GM12878 (cell line): ENCODE measurements around the gene OXER1. TPM values are rescaled to one million over a fixed set of nuclear protein-coding genes. Genes with fewer than 3 reads are reported as not detected.

Experiments
- ATAC-seq: fragments of 200-7000 bp; cut with Tn5 transposase; 3 replicates; pipeline ENCODE4 v1.9.1; 2020; ENCODE audit warnings: mild to moderate bottlenecking, moderate library complexity
- BruUV-seq: library from RNA; stranded (reverse); fragments of 400-500 nt; replicated peaks from 2 replicates; lab custom pipeline; 2021; lab: Mats Ljungman, UMichigan
- CTCF ChIA-PET: fragments of 300-600 bp; sonication (Branson Sonifier 250); formaldehyde crosslinking; extraction: SDS; loops from one replicate; lab custom pipeline; 2021; ENCODE audit warnings: inconsistent platforms; lab: Yijun Ruan, JAX
- POLR2A ChIA-PET: fragments of 350-600 bp; formaldehyde crosslinking; extraction: SDS; loops from one replicate; lab custom pipeline; 2021; ENCODE audit warnings: inconsistent platforms; lab: Charles Lee
- RAD21 ChIA-PET: fragments of 300-600 bp; sonication (Branson Sonifier 250); formaldehyde crosslinking; loops from one replicate; lab custom pipeline; 2023; ENCODE audit warnings: antibody characterized with exemption; ENCODE audit not compliant: unreplicated experiment; lab: Charles Lee
- SMC1A ChIA-PET: fragments of 300-600 bp; sonication (Branson Sonifier 250); formaldehyde crosslinking; loops from one replicate; lab custom pipeline; 2023; ENCODE audit not compliant: unreplicated experiment, uncharacterized antibody; lab: Charles Lee
- DNase-seq: peaks from one replicate; pipeline ENCODE4 v3.0.0-alpha.2; 2011; ENCODE audit warnings: low read depth, low spot score
- FAIRE-seq: peaks from 3 replicates; lab custom pipeline; 2011; peaks lifted over from hg19 to GRCh38; lab: Jason Lieb, UNC
- H2AFZ ChIP-seq: 2 replicates; pipeline ENCODE4 v1.6.0; 2011; ENCODE audit warnings: low read depth, low read length, control low read depth; ENCODE audit not compliant: control insufficient read depth
- H3K27ac ChIP-seq: 2 replicates; pipeline ENCODE4 v1.5.1; 2011; ENCODE audit warnings: control low read depth; ENCODE audit not compliant: control insufficient read depth, insufficient read depth
- H3K27me3 ChIP-seq, 2 experiments: replicated peaks in 1 of 2; 2 replicates each; pipeline versions ENCODE4 v1.6.0 to v1.6.1; 2011; ENCODE audit warnings: low read length in 1 of 2; ENCODE audit not compliant: control insufficient read depth in 2 of 2, insufficient read depth in 2 of 2
- H3K36me3 ChIP-seq, 2 experiments: 2 replicates each; pipeline ENCODE4 v1.5.1; 2011; ENCODE audit warnings: low read length in 1 of 2; ENCODE audit not compliant: control insufficient read depth in 2 of 2, insufficient read depth in 2 of 2
- H3K4me1 ChIP-seq: 2 replicates; pipeline ENCODE4 v1.6.1; 2011; ENCODE audit warnings: mild to moderate bottlenecking, low read length, moderate library complexity, mixed read lengths; ENCODE audit not compliant: control insufficient read depth, insufficient read depth
- H3K4me2 ChIP-seq: 2 replicates; pipeline ENCODE4 v1.6.0; 2011; ENCODE audit warnings: control low read depth; ENCODE audit not compliant: control insufficient read depth, insufficient read depth
- H3K4me3 ChIP-seq: fragments of 200-600 bp; sonication (generic); 2 replicates; pipeline ENCODE4 v1.5.1; 2016
- H3K79me2 ChIP-seq: 2 replicates; pipeline ENCODE4 v1.6.0; 2011; ENCODE audit warnings: low read length; ENCODE audit not compliant: control insufficient read depth, insufficient read depth
- H3K9ac ChIP-seq: 2 replicates; pipeline ENCODE4 v1.8.0; 2011; ENCODE audit warnings: low read length, control low read depth, mixed read lengths; ENCODE audit not compliant: control insufficient read depth, insufficient read depth
- H3K9me3 ChIP-seq: replicated peaks from 3 replicates; pipeline ENCODE4 v1.5.1; 2011; ENCODE audit warnings: mild to moderate bottlenecking, low read length; ENCODE audit not compliant: control insufficient read depth, insufficient read depth
- H4K20me1 ChIP-seq: 2 replicates; pipeline ENCODE4 v1.6.0; 2011; ENCODE audit not compliant: control insufficient read depth, insufficient read depth
- ASH2L ChIP-seq: fragments of 300-600, 200-600 bp; sonication (generic); IDR thresholded peaks from 2 replicates; pipeline ENCODE4 v1.6.1; 2017; ENCODE audit warnings: low read depth, mild to moderate bottlenecking, borderline replicate concordance
- ATF7 ChIP-seq: fragments of 450-650 bp; IDR thresholded peaks from 2 replicates; pipeline ENCODE4 v1.6.1; 2016; ENCODE audit warnings: low read depth, mild to moderate bottlenecking
- BMI1 ChIP-seq: fragments of 450-650 bp; IDR thresholded peaks from 2 replicates; pipeline ENCODE4 v1.6.1; 2016; ENCODE audit warnings: mild to moderate bottlenecking, moderate library complexity, borderline replicate concordance
- CHD1 ChIP-seq: IDR thresholded peaks from 2 replicates; pipeline ENCODE4 v1.6.1; 2012; ENCODE audit warnings: low read depth, low read length, improper control_type of control experiment
- CHD4 ChIP-seq: fragments of 200-600 bp; sonication (generic); IDR thresholded peaks from 2 replicates; pipeline ENCODE4 v1.6.1; 2016; ENCODE audit warnings: mild to moderate bottlenecking
- EP300 ChIP-seq, 2 experiments: fragments of 150-350 bp in 1 of 2; IDR thresholded peaks; 2 replicates each; pipeline ENCODE4 v1.6.1; 2011 to 2012; ENCODE audit warnings: low read depth in 2 of 2, low read length in 2 of 2, borderline replicate concordance in 1 of 2, improper control_type of control experiment in 1 of 2, inconsistent platforms in 1 of 2; ENCODE audit not compliant: control insufficient read depth in 1 of 2
- HDGF ChIP-seq: fragments of 450-650 bp; IDR thresholded peaks from 2 replicates; pipeline ENCODE4 v1.6.1; 2016; ENCODE audit warnings: antibody characterized with exemption
- IKZF1 ChIP-seq: fragments of 450-650 bp; conservative IDR thresholded peaks from 2 replicates; pipeline ENCODE4 v1.6.1; 2017; ENCODE audit warnings: antibody characterized with exemption, mild to moderate bottlenecking
- KLF5 ChIP-seq: fragments of 450-650 bp; IDR thresholded peaks from 2 replicates; pipeline ENCODE4 v1.6.1; 2014; ENCODE audit warnings: mild to moderate bottlenecking; ENCODE audit not compliant: partially characterized antibody
- MEF2B ChIP-seq: fragments of 450-650 bp; IDR thresholded peaks from 2 replicates; pipeline ENCODE4 v1.6.1; 2018; ENCODE audit warnings: mild to moderate bottlenecking, moderate library complexity; ENCODE audit not compliant: partially characterized antibody, poor library complexity, severe bottlenecking
- MTA2 ChIP-seq: fragments of 450-650 bp; IDR thresholded peaks from 2 replicates; pipeline ENCODE4 v1.6.1; 2016; ENCODE audit warnings: low read depth, mild to moderate bottlenecking, moderate library complexity
- NFIC ChIP-seq: IDR thresholded peaks from 2 replicates; pipeline ENCODE4 v1.6.1; 2012; ENCODE audit warnings: low read depth, mild to moderate bottlenecking, inconsistent platforms, low read length, moderate library complexity
- NR2F1 ChIP-seq: fragments of 450-650 bp; conservative IDR thresholded peaks from 2 replicates; pipeline ENCODE4 v1.6.1; 2017; ENCODE audit warnings: mild to moderate bottlenecking
- PAX5 ChIP-seq: IDR thresholded peaks from 2 replicates; pipeline ENCODE4 v1.6.1; 2011; ENCODE audit warnings: low read depth, low read length, borderline replicate concordance
- SRF ChIP-seq, 2 experiments: IDR thresholded peaks; 2 replicates each; pipeline ENCODE4 v1.6.1; 2011; ENCODE audit warnings: low read depth in 2 of 2, low read length in 2 of 2, mild to moderate bottlenecking in 1 of 2, moderate library complexity in 1 of 2
- TARDBP ChIP-seq: IDR thresholded peaks from 2 replicates; pipeline ENCODE4 v1.6.1; 2016; ENCODE audit warnings: borderline replicate concordance
- TCF7 ChIP-seq: IDR thresholded peaks from 2 replicates; pipeline ENCODE4 v1.6.1; 2014; ENCODE audit warnings: antibody characterized with exemption, borderline replicate concordance
- WGBS: methylation state at CpG from one replicate; pipeline ENCODE4 v1.1.6; 2016; ENCODE audit warnings: low lambda C conversion rate; ENCODE audit not compliant: insufficient replicate concordance, insufficient coverage; ENCODE audit errors: missing lambda C conversion rate; 5-methylcytosine and 5-hydroxymethylcytosine counted together
- in situ Hi-C: fragments of 300-500 bp; cut with MboI; formaldehyde crosslinking; loops from 9 replicates; pipeline ENCODE4 v1.14.3; 2018; ENCODE audit warnings: mixed read lengths
- intact Hi-C: fragments of 100-400 bp; cut with micrococcal nuclease; formaldehyde crosslinking; loops from one replicate; pipeline ENCODE4 v1.14.2; 2022; ENCODE audit not compliant: unreplicated experiment
- polyA plus RNA-seq, 11 experiments: library from polyadenylated mRNA; depleted of rRNA in 4 of 11; unstranded in 6 of 11; stranded (reverse) in 5 of 11; fragments of >200 nt; fragmentation: Nextera tagmentation in 4 of 11; fragmentation: Illumina TruSeq in 1 of 11; extraction: Ambion mirVana in 4 of 11; extraction: Trizol in 1 of 11; gene quantifications; 1 replicate in 1 of 11; 2 replicates in 10 of 11; pipeline versions ENCODE4 v1.2.1 to v1.2.3, GENCODE V29; 2011 to 2016; ENCODE audit warnings: inconsistent platforms in 2 of 11, missing spikeins in 2 of 11, low read depth in 1 of 11
- total RNA-seq, 4 experiments: library from RNA; depleted of rRNA in 3 of 4; stranded (reverse); fragments of >200 nt in 3 of 4; fragmentation: Illumina TruSeq in 1 of 4; extraction: Trizol in 1 of 4; gene quantifications; 2 replicates each; pipeline versions ENCODE4 v1.2.1 to v1.2.3, GENCODE V29; 2013 to 2021
- TF ChIP-seq, protein P1 (sequence below), 3 experiments: IDR thresholded peaks in 2 of 3; conservative IDR thresholded peaks in 1 of 3; 2 replicates each; pipeline ENCODE4 v1.5.1; 2011; ENCODE audit warnings: low read depth in 3 of 3, low read length in 3 of 3, mild to moderate bottlenecking in 3 of 3, control low read depth in 2 of 3, moderate library complexity in 2 of 3, inconsistent platforms in 1 of 3, mixed read lengths in 1 of 3; ENCODE audit not compliant: control insufficient read depth in 2 of 3, insufficient read depth in 1 of 3; ENCODE audit errors: extremely low read depth in 1 of 3
- TF ChIP-seq, protein P2 (sequence below): fragments of 450-650 bp; IDR thresholded peaks from 2 replicates; pipeline ENCODE4 v1.6.1; 2016; ENCODE audit warnings: mild to moderate bottlenecking

Gene OXER1
- total and polyA plus RNA-seq, 10 of the 15 experiments (the other 5 are each of a cell fraction or from before 2014, with no cell fraction given), result 0.11 to 8.6 (median 3.3) TPM

GRCh38 chr2:42810971-42811811, 47.3 kb upstream of the OXER1 start:
- ChIA-PET CTCF (interaction anchor here (0.7 to 6.1 kb wide), 9 partner anchors 11 to 759 kb away, joined by 3 to 69 read pairs (median 4); partner anchors contain the start of gene HAAO), POLR2A (interaction anchor here (0.6 to 3.8 kb wide), 11 partner anchors 10 to 785 kb away, joined by 3 to 99 read pairs (median 5); partner anchors contain the start of genes HAAO and THADA), SMC1A (interaction anchor here (0.5 to 3.7 kb wide), 18 partner anchors 10 to 664 kb away, joined by 3 to 60 read pairs (median 4); partner anchors contain the start of gene HAAO), RAD21 (interaction anchor here (1.2 to 3.5 kb wide), 12 partner anchors 11 to 411 kb away, joined by 3 to 96 read pairs (median 4); partner anchors contain the start of gene HAAO)
- Histone ChIP-seq H3K4me1 (peaks cover 9% of the 10 kb centered on the region), H4K20me1 (no peaks in the 10 kb centered on the region), H3K4me2 (peak overlapping the region; percentile 85), H3K27me3 (no peaks in the 10 kb centered on the region), H3K9ac (peak overlapping the region; percentile 97), H3K9me3 (no peaks in the 10 kb centered on the region; the same call in 2 of the 3 replicates), H3K79me2 (no peaks in the 10 kb centered on the region), H2AFZ (peak overlapping the region; percentile 93), H3K27ac (peak overlapping the region; percentile 97), H3K36me3 (no peaks in the 10 kb centered on the region), H3K4me3 (peak overlapping the region; percentile 68)
- intact Hi-C loops, result loop anchor here (1.0 to 5.0 kb wide), 2 partner anchors 16 to 416 kb away; partner anchors contain the start of gene ZFP36L2
- FAIRE-seq (peak; percentile 23), ATAC-seq (peak; percentile 43), DNase-seq (no peak)
- no TSS peak for BruUV-seq
- 2% methylated on average over 51 of the region's 51 CpGs for WGBS
- in situ Hi-C loops, result no loop called here
- TF ChIP-seq SRF (IDR thresholded peaks at IDR 0.05; ENCODE audit: low read depth in 2 of 2, low read length in 2 of 2) (no peak), TCF7 (no peak), ATF7 (no peak), BMI1 (no peak), PAX5 (0 out of 2 replicates have a peak, but pooled peaks have one; percentile 8), CHD4 (no peak), CHD1 (no peak), ASH2L (no peak), TARDBP (no peak), IKZF1 (peak; percentile 59), KLF5 (no peak), MTA2 (0 out of 2 replicates have a peak, but pooled peaks have one; percentile 9), NR2F1 (no peak), NFIC (no peak), MEF2B (no peak), EP300 (IDR thresholded peaks at IDR 0.05; ENCODE audit: borderline replicate concordance in 1 of 2, control insufficient read depth in 1 of 2, low read depth in 2 of 2, low read length in 2 of 2) (no peak), HDGF (peak; percentile 41; the same call in 1 of the 2 replicates)
- TF ChIP-seq, protein P1, sequence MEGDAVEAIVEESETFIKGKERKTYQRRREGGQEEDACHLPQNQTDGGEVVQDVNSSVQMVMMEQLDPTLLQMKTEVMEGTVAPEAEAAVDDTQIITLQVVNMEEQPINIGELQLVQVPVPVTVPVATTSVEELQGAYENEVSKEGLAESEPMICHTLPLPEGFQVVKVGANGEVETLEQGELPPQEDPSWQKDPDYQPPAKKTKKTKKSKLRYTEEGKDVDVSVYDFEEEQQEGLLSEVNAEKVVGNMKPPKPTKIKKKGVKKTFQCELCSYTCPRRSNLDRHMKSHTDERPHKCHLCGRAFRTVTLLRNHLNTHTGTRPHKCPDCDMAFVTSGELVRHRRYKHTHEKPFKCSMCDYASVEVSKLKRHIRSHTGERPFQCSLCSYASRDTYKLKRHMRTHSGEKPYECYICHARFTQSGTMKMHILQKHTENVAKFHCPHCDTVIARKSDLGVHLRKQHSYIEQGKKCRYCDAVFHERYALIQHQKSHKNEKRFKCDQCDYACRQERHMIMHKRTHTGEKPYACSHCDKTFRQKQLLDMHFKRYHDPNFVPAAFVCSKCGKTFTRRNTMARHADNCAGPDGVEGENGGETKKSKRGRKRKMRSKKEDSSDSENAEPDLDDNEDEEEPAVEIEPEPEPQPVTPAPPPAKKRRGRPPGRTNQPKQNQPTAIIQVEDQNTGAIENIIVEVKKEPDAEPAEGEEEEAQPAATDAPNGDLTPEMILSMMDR (IDR thresholded peaks at IDR 0.05 in 2 of 3, conservative IDR thresholded peaks at IDR 0.05 in 1 of 3; ENCODE audit: control insufficient read depth in 2 of 3, extremely low read depth in 1 of 3, insufficient read depth in 1 of 3, low read depth in 3 of 3, low read length in 3 of 3), result 0 out of 6 replicates have a peak, but pooled peaks of 1 of the 3 experiments have one; percentile 4
- TF ChIP-seq, protein P2, sequence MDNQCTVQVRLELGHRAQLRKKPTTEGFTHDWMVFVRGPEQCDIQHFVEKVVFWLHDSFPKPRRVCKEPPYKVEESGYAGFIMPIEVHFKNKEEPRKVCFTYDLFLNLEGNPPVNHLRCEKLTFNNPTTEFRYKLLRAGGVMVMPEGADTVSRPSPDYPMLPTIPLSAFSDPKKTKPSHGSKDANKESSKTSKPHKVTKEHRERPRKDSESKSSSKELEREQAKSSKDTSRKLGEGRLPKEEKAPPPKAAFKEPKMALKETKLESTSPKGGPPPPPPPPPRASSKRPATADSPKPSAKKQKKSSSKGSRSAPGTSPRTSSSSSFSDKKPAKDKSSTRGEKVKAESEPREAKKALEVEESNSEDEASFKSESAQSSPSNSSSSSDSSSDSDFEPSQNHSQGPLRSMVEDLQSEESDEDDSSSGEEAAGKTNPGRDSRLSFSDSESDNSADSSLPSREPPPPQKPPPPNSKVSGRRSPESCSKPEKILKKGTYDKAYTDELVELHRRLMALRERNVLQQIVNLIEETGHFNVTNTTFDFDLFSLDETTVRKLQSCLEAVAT, result peak; percentile 14; the same call in 1 of the 2 replicates
